GM18526 (cell line): ENCODE data around the gene GSG1L.

Source experiments
- POLR2A ChIP-seq: IDR thresholded peaks from 3 replicates; pipeline ENCODE4 v1.6.1; 2011; ENCODE audit not compliant: insufficient read length; ENCODE audit errors: extremely low read depth

The GSG1L gene

DNA sequence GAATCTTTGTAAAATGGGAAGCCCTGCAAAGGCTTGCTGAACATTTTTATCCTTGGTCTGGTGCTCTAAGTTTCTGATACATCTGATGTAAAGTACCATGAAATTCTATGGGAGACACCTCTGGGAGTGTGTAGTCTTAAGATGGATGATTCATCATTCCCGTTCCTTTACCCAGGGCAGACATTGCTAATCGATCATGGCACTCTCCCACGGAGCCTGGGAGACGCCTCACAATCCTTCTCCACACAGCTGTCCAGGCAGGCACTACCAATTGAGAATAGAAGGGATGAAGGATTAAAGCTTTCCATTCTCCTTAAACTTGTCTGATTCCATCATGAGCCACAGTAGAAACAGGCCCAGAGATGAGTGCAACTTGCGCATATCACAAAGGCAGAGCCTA lies 144.8 kb downstream of the GSG1L start:
- no peak for TF ChIP-seq POLR2A

GRCh38 chr16:27917949-27918348 lies 145.6 kb downstream of the GSG1L start:
- no peak for TF ChIP-seq POLR2A

DNA sequence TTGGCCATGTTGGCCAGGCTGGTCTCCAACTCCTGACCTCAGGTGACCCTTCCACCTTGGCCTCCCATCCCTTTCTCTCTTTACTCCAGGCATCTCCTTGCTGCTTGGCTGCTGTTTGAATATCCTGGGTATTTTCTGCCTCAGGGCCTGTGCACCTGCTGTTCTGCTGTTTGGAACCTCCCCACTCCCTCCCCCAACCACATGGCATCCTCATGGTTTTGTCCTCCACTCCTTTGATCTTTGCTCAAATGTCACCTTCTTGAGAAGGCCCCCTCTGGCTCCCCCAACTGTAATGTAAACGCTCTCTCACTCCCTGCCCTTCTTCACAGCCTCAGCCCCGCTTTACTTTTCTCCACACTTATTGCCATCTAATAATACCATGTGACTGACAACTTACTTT lies 152.0 kb downstream of the GSG1L start:
- TF ChIP-seq POLR2A: no peak

GRCh38 chr16:27907457-27907972 lies 156.0 kb downstream of the GSG1L start:
- TF ChIP-seq POLR2A: no peak

DNA sequence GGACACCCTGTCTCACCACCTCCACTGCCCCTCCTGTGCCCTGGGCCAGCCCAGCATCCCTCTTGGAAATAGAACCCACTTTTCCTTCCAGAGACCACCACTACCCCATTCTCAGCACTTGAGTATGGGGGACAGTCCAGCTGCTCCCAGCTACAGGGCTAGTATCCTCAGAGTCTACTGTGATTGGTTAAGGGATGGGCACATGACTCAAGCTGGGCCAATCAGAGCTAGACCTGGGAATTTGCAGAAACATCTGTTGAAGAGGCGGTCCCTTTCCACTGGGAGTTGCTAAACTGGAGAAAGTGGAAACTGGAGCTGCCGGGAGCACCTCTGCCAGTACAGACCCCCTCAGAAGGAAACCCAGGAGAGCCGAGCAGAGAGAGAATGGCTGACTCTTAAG lies 156.6 kb downstream of the GSG1L start:
- no peak for TF ChIP-seq POLR2A

DNA sequence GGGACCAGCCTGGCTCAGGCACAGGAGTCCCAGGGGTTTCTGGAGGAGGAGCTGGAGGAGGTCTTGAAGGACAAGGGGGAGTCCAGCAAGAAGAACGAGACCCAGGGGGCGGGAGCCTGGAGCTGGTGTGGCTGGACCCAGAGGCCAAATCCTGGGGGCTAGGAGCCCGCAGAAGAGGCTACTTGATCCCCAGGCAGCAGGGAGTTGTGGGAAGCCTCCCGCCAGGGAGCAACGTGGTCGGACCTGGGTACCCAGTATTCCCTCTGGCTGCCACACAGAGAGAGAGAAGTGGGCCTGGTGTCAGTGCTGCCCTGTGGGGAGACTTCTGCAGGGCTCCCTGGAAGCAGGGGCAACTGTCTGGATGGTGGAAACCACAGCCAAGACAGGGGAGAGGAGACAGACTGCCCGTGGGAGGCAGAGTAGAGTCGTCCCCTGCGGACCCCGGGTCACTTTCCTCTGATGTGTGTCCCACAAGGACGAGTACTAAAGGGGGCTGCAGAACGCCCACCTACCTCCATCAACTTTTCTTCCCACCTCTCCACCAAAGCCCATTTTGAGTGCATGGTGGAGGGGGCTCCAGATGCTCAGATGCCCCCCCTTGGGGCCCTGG lies 160.4 kb downstream of the GSG1L start:
- TF ChIP-seq POLR2A: no peak

DNA sequence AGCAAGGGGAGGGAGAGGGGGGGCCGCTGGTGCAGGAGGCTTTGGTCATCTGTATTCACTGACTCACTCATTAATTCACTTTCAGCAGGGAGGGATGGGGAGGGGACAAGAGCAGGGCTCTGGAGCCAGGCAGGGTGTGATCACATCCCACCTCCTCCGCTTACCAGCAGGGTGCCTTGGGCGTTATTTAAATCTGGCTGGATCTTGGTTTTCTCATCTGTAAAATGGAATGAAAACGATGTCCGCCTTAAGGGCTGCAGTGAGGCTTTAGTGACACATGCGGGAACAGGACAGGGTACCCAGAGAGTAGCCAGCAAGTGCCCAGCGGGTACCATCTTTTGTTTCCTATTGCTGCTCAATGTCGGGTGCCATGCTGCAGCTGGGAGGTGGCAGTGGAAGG lies 161.0 kb downstream of the GSG1L start:
- no peak for TF ChIP-seq POLR2A

DNA sequence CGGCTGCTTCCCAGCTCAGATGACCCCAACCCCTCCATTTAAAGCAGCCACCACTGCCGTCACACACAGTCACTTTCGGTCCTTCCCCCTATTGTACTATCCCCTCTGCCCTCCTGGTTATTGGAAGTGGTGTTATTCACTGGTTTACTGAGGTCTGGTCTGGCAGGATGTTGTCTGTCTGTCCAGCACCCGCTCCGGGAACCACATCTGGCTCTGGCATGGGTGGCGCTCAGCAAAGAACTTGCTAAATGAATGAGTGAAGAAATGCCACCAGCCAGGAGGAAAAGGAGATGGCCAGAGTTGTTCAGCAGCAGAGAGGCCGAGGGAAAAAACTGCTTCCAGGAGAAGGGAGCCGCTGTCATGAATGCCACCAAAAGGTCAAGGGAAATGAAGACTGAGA lies 161.6 kb downstream of the GSG1L start:
- no peak for TF ChIP-seq POLR2A

GRCh38 chr16:27899736-27900135 lies 163.8 kb downstream of the GSG1L start:
- no peak for TF ChIP-seq POLR2A

DNA sequence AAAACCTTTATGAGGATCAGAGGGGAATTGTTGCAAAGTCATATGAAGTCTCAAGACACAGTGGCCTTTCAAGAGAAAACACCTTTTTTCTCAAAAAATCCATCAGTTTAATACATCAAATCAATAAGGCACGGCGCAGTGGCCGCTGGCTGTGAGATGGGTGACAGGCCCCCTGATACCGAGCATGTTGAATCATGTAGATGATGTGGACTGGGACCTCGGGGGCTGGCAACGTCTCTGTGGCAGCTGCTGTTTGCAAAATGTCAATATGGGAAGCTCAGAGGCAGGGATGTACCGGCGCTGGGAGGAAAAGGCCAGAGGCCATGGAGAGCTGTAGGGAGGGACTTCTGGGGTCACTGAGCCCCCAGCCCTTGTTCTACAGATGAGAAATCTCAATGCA lies 169.1 kb downstream of the GSG1L start:
- TF ChIP-seq POLR2A: no peak

DNA sequence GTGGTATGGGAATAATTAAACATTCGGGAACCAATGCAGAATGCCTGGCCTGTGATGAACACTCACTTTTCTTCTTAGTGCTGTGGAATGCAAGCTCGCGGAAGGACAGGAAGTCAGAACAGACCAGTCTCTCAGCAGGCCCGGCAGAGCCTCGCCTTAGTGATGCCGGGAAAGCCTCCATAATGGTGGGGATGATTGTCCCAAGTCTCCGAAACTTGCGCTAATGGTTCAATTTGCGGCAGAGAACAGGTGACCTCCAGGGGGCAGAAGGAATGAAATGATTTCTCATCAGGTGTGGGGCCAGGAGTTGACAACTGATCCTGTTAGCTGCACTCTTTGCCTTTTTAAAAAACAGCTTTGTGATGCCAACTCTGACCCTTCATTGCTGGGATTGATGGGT lies 170.6 kb downstream of the GSG1L start:
- TF ChIP-seq POLR2A: no peak

DNA sequence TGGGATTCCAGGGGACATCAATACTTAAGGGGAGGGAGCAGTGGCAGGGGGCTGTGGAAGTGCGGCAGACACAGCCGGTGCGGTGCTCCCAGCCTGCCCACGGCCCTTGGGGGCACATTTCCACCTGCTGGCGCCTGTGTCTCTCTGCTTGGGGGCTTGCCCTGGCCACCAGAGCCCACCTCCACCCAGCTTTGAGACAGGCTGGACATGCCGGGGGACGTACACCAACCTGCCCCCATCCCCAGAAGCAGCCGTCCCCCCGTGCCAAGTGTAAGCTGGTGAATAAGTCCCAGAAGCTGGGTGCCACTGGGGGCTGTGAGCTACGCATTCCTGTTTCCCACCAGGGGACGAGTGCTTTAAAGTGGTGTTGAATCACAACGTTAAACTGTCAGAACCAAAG lies 172.6 kb downstream of the GSG1L start:
- no peak for TF ChIP-seq POLR2A

DNA sequence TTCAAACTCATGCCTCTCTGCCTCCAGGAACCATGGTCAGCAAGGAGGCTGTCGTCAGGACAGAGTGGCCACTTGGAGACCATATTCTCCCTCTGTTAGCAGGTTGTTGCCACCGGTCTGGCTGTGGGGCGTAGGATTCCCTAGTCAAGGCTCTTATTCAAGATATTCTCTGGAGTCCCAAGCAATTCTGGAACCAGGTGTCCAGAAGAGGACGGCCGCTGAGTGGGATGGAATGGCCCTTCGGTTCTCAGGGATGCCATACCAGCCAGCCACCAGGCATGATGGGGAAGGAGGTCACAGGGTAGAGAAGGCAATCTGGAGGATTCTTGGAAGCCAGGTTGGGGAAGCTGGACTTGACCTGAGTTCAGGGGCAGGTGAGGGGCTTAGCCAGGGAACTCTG lies 173.5 kb downstream of the GSG1L start:
- TF ChIP-seq POLR2A: no peak

- no peak for TF ChIP-seq POLR2A
Observed at GRCh38 chr16:27883576-27883975, 179.9 kb downstream of the GSG1L start.

DNA sequence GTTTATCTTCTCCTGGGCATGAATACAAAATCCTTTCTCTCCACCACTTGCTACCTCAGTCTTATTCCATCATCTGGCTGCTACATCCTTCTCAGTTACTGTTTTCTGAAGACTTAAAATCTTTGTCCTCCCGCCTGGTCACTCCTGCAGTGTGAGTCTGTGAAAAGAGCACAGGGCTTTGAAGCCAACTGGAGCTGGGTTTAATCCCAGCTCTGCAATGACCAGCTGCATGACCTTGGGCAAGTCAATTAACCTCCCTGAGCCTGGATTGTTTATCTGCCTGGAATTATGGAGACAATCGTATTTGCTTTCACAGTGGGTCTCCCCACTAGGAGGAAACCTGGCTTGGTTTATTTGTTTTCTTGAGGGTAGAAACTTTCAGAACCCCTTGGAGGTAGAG lies 183.2 kb downstream of the GSG1L start:
- no peak for TF ChIP-seq POLR2A

DNA sequence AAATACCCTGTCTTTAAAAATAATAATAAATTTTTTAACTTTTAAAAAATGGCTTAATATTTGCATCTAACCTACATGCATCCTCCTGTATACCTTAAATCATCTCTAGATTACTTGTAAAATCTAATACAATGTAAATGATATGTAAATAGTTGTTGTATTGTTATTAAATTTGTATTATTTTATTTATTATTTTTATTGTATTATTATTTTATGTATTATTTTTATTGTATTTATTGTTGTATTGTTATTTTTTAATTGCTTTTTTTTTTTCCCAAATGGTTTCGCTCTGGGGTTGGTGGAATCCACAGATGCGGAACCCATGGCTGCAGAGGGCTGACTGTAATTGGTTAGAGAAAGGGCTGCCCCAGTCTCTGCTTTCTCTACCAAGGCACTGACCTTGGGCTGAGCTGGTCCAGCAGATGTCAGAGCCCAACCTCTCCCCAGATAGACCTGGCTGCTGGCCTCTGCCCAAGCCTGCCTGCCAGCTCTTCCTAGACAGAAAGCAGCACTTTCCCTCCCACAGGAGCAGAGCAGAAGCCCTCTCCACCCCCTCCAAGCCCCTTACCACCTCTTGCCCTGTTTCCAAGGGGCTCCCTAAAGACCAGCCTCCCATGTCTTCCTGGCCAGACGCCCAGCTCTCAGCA lies 183.8 kb downstream of the GSG1L start:
- no peak for TF ChIP-seq POLR2A

DNA sequence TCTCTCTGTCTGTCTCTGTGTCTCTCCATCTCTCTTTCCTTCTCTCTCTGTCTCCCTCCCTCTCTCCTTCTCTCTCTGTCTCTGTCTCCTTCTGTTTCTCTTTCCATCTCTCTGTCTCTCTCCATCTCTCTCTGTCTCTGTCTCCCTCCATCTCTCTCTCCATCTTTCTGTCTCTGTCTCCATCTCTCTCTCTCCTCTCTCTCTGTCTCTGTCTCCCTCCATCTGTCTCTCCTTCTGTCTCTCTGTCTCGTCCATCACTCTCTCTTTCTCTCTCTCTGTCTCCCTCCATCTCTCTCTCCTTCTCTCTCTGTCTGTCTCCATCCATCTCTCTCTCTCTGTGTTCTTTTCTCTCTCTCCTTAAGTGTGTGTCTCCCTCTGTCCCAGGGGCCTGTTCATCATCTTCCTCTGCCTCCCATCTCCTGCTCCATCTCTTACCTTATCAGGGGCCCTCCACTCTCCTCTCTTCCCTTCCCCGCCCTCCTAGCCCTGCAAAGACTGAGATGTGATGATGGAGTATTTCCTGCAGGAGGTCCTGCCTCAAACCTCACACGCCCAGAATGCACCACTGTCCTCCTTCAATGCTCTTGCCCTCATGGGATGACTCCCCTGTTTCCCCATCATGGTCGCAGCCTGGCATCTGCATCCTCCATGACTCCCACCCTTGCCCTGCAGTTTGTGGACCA lies 193.3 kb downstream of the GSG1L start:
- no peak for TF ChIP-seq POLR2A

GRCh38 chr16:27869411-27869810 lies 194.1 kb downstream of the GSG1L start:
- no peak for TF ChIP-seq POLR2A
